HUES6 (cell line): ENCODE results near the gene HERC6.

ENCODE experiments used
- H3K27ac ChIP-seq: 2 replicates; pipeline ENCODE4 v1.7.0; 2013; ENCODE audit warnings: low read depth, mild to moderate bottlenecking, low read length, inconsistent platforms
- H3K27me3 ChIP-seq: 2 replicates; pipeline ENCODE4 v1.6.1; 2013; ENCODE audit warnings: low read length; ENCODE audit not compliant: control insufficient read depth, insufficient read depth
- H3K36me3 ChIP-seq: 2 replicates; pipeline ENCODE4 v1.6.1; 2013; ENCODE audit warnings: low read length; ENCODE audit not compliant: control insufficient read depth, insufficient read depth
- H3K4me1 ChIP-seq: 2 replicates; pipeline ENCODE4 v1.6.1; 2013; ENCODE audit warnings: low read length; ENCODE audit not compliant: control insufficient read depth, insufficient read depth
- H3K4me3 ChIP-seq: 2 replicates; pipeline ENCODE4 v1.5.1; 2013; ENCODE audit warnings: low read depth, low read length
- H3K9ac ChIP-seq: one replicate; pipeline ENCODE4 v1.6.1; 2013; ENCODE audit warnings: mild to moderate bottlenecking, low read length
- H3K9me3 ChIP-seq: 2 replicates; pipeline ENCODE4 v1.6.1; 2013; ENCODE audit warnings: low read depth, low read length; ENCODE audit not compliant: control insufficient read depth, insufficient read depth

Gene HERC6

GRCh38 chr4:88391703-88392102 lies 13.1 kb downstream of the HERC6 start:
- no peaks in the 10 kb centered on the region for H3K27me3 ChIP-seq
- no peak overlapping the region for H3K4me3 ChIP-seq
- H3K4me1 ChIP-seq: peaks cover 3% of the 10 kb centered on the region; the same call in 1 of the 2 replicates
- no peaks in the 10 kb centered on the region for H3K9me3 ChIP-seq
- H3K36me3 ChIP-seq: peaks cover 6% of the 10 kb centered on the region
- H3K27ac ChIP-seq: no peak overlapping the region
- H3K9ac ChIP-seq: no peak overlapping the region

GRCh38 chr4:88396681-88397080 lies 18.0 kb downstream of the HERC6 start:
- no peaks in the 10 kb centered on the region for H3K27me3 ChIP-seq
- peaks cover 6% of the 10 kb centered on the region for H3K36me3 ChIP-seq
- H3K9ac ChIP-seq: no peak overlapping the region
- no peak overlapping the region for H3K27ac ChIP-seq
- H3K9me3 ChIP-seq: no peaks in the 10 kb centered on the region
- H3K4me3 ChIP-seq: no peak overlapping the region
- H3K4me1 ChIP-seq: peaks cover 3% of the 10 kb centered on the region; the same call in 1 of the 2 replicates

GRCh38 chr4:88398381-88398780 lies 19.7 kb downstream of the HERC6 start:
- Histone ChIP-seq H3K36me3 (peaks cover 5% of the 10 kb centered on the region), H3K27me3 (no peaks in the 10 kb centered on the region), H3K27ac (no peak overlapping the region), H3K9me3 (no peaks in the 10 kb centered on the region), H3K4me1 (no peaks in the 10 kb centered on the region), H3K4me3 (no peak overlapping the region), H3K9ac (no peak overlapping the region)

GRCh38 chr4:88409206-88409605 lies 30.6 kb downstream of the HERC6 start:
- H3K4me1 ChIP-seq: 0 out of 2 replicates have a peak, but pooled peaks cover 4% of the 10 kb centered on the region
- no peaks in the 10 kb centered on the region for H3K36me3 ChIP-seq
- H3K4me3 ChIP-seq: no peak overlapping the region
- no peaks in the 10 kb centered on the region for H3K27me3 ChIP-seq
- no peak overlapping the region for H3K27ac ChIP-seq
- H3K9me3 ChIP-seq: no peaks in the 10 kb centered on the region; the same call in 1 of the 2 replicates
- H3K9ac ChIP-seq: no peak overlapping the region

- no peaks in the 10 kb centered on the region; the same call in 1 of the 2 replicates for H3K9me3 ChIP-seq
- H3K4me1 ChIP-seq: 0 out of 2 replicates have a peak, but pooled peaks cover 4% of the 10 kb centered on the region
- H3K9ac ChIP-seq: no peak overlapping the region
- H3K27me3 ChIP-seq: no peaks in the 10 kb centered on the region
- H3K27ac ChIP-seq: no peak overlapping the region
- no peaks in the 10 kb centered on the region for H3K36me3 ChIP-seq
- H3K4me3 ChIP-seq: no peak overlapping the region
Observed at GRCh38 chr4:88409789-88410188, 31.1 kb downstream of the HERC6 start.

- H3K4me3 ChIP-seq: no peak overlapping the region
- H3K27me3 ChIP-seq: no peaks in the 10 kb centered on the region
- no peaks in the 10 kb centered on the region for H3K36me3 ChIP-seq
- no peaks in the 10 kb centered on the region; the same call in 1 of the 2 replicates for H3K9me3 ChIP-seq
- H3K4me1 ChIP-seq: 0 out of 2 replicates have a peak, but pooled peaks cover 4% of the 10 kb centered on the region
- no peak overlapping the region for H3K27ac ChIP-seq
- H3K9ac ChIP-seq: no peak overlapping the region
Observed at GRCh38 chr4:88411491-88412096, 32.9 kb downstream of the HERC6 start.

GRCh38 chr4:88413801-88414200 lies 35.1 kb downstream of the HERC6 start:
- Histone ChIP-seq H3K9me3 (no peaks in the 10 kb centered on the region; the same call in 1 of the 2 replicates), H3K36me3 (no peaks in the 10 kb centered on the region), H3K27me3 (no peaks in the 10 kb centered on the region), H3K4me3 (no peak overlapping the region), H3K4me1 (0 out of 2 replicates have a peak, but pooled peaks cover 4% of the 10 kb centered on the region), H3K9ac (no peak overlapping the region), H3K27ac (no peak overlapping the region)

- no peak overlapping the region for H3K27ac ChIP-seq
- no peaks in the 10 kb centered on the region; the same call in 1 of the 2 replicates for H3K9me3 ChIP-seq
- no peak overlapping the region for H3K9ac ChIP-seq
- no peaks in the 10 kb centered on the region for H3K36me3 ChIP-seq
- 0 out of 2 replicates have a peak, but pooled peaks cover 4% of the 10 kb centered on the region for H3K4me1 ChIP-seq
- no peak overlapping the region for H3K4me3 ChIP-seq
- no peaks in the 10 kb centered on the region for H3K27me3 ChIP-seq
Observed at GRCh38 chr4:88414755-88415154, 36.1 kb downstream of the HERC6 start.

GRCh38 chr4:88415982-88416381 lies 37.3 kb downstream of the HERC6 start:
- H3K9ac ChIP-seq: no peak overlapping the region
- H3K4me1 ChIP-seq: 0 out of 2 replicates have a peak, but pooled peaks cover 4% of the 10 kb centered on the region
- H3K9me3 ChIP-seq: no peaks in the 10 kb centered on the region
- H3K36me3 ChIP-seq: no peaks in the 10 kb centered on the region
- no peak overlapping the region for H3K4me3 ChIP-seq
- H3K27ac ChIP-seq: no peak overlapping the region
- H3K27me3 ChIP-seq: no peaks in the 10 kb centered on the region

- Histone ChIP-seq H3K36me3 (no peaks in the 10 kb centered on the region), H3K27ac (no peak overlapping the region), H3K9me3 (no peaks in the 10 kb centered on the region), H3K4me3 (no peak overlapping the region), H3K9ac (no peak overlapping the region), H3K27me3 (no peaks in the 10 kb centered on the region), H3K4me1 (0 out of 2 replicates have a peak, but pooled peaks cover 4% of the 10 kb centered on the region)
Observed at GRCh38 chr4:88418411-88418810, 39.8 kb downstream of the HERC6 start.

- Histone ChIP-seq H3K9ac (no peak overlapping the region), H3K9me3 (no peaks in the 10 kb centered on the region), H3K27ac (no peak overlapping the region), H3K36me3 (no peaks in the 10 kb centered on the region), H3K27me3 (no peaks in the 10 kb centered on the region), H3K4me1 (no peaks in the 10 kb centered on the region), H3K4me3 (no peak overlapping the region)
Observed at GRCh38 chr4:88419874-88420273, 41.2 kb downstream of the HERC6 start.
